K562 (cell line): ENCODE measurements around the gene RNF26. TPM values are rescaled to one million over a fixed set of nuclear protein-coding genes. Genes with fewer than 3 reads are reported as not detected.

Experiments
- ATAC-seq: fragments of 200-7000 bp; cut with Tn5 transposase; 3 replicates; pipeline ENCODE4 v1.9.1; 2020; ENCODE audit warnings: moderate library complexity
- BruUV-seq: library from RNA; stranded (reverse); fragments of 400-500 nt; replicated peaks from 2 replicates; lab custom pipeline; 2021; lab: Mats Ljungman, UMichigan
- CTCF ChIA-PET: fragments of 300-600 bp; formaldehyde crosslinking; extraction: SDS; loops from one replicate; lab custom pipeline; 2021; ENCODE audit warnings: low intra/inter-chr PET ratio; lab: Yijun Ruan, JAX
- POLR2A ChIA-PET: fragments of 300-600, 350-650 bp; sonication (Branson Sonifier 250); formaldehyde crosslinking; extraction: SDS; loops from one replicate; lab custom pipeline; 2021; ENCODE audit warnings: antibody characterized with exemption, inconsistent platforms; lab: Yijun Ruan, JAX
- DNase-seq, 4 experiments: peaks; one replicate each; pipeline versions ENCODE4 v3.0.0 to v3.0.0-alpha.2; 2011 to 2018; ENCODE audit warnings: low spot score in 3 of 4, mixed read lengths in 3 of 4; ENCODE audit errors: extremely low read depth in 1 of 4
- FAIRE-seq: peaks from 2 replicates; lab custom pipeline; 2011; peaks lifted over from hg19 to GRCh38; lab: Jason Lieb, UNC
- H2AFZ ChIP-seq: 2 replicates; pipeline ENCODE4 v1.6.0; 2011; ENCODE audit warnings: low read depth, low read length, control low read depth, inconsistent platforms
- H3K27ac ChIP-seq: fragments of 200-600 bp; 3 replicates; pipeline ENCODE4 v1.8.0; 2011; ENCODE audit warnings: low read depth, mild to moderate bottlenecking, control low read depth, inconsistent platforms, low read length, moderate library complexity, mixed read lengths; ENCODE audit errors: extremely low read depth
- H3K27me3 ChIP-seq, 2 experiments: fragments of 300-600 bp in 1 of 2; 2 replicates in 1 of 2; 3 replicates in 1 of 2; pipeline versions ENCODE4 v1.6.0 to v1.8.0; 2011; ENCODE audit warnings: inconsistent platforms in 2 of 2, low read length in 2 of 2, mild to moderate bottlenecking in 1 of 2, mixed read lengths in 1 of 2, moderate library complexity in 1 of 2; ENCODE audit not compliant: control insufficient read depth in 2 of 2, insufficient read depth in 2 of 2
- H3K36me3 ChIP-seq: fragments of 300-600 bp; 3 replicates; pipeline ENCODE4 v1.8.0; 2011; ENCODE audit warnings: mild to moderate bottlenecking, low read length, inconsistent platforms; ENCODE audit not compliant: control insufficient read depth, insufficient read depth
- H3K4me1 ChIP-seq, 2 experiments: fragments of 200-600 bp in 1 of 2; replicated peaks in 1 of 2; 2 replicates in 1 of 2; 3 replicates in 1 of 2; pipeline versions ENCODE4 v1.5.1 to v1.8.0; 2011; ENCODE audit warnings: inconsistent platforms in 2 of 2, low read length in 2 of 2, mild to moderate bottlenecking in 1 of 2, mixed read lengths in 1 of 2, moderate library complexity in 1 of 2; ENCODE audit not compliant: control insufficient read depth in 2 of 2, insufficient read depth in 2 of 2
- H3K4me2 ChIP-seq: 2 replicates; pipeline ENCODE4 v1.6.1; 2011; ENCODE audit warnings: low read length, control low read depth, inconsistent platforms, mixed read lengths; ENCODE audit not compliant: insufficient read depth
- H3K4me3 ChIP-seq: fragments of 200-600 bp; sonication (generic), shearing (Covaris generic); 2 replicates; pipeline ENCODE4 v1.5.1; 2016; ENCODE audit warnings: control low read depth, inconsistent platforms
- H3K79me2 ChIP-seq: fragments of 200-600 bp; 3 replicates; pipeline ENCODE4 v1.8.0; 2011; ENCODE audit warnings: low read length, inconsistent platforms; ENCODE audit not compliant: control insufficient read depth, insufficient read depth
- H3K9ac ChIP-seq, 2 experiments: 2 replicates each; pipeline versions ENCODE4 v1.6.0 to v1.6.1; 2011; ENCODE audit warnings: low read depth in 2 of 2, low read length in 2 of 2, control low read depth in 1 of 2, inconsistent platforms in 1 of 2, mild to moderate bottlenecking in 1 of 2, mixed read lengths in 1 of 2; ENCODE audit not compliant: insufficient read depth in 1 of 2
- H3K9me1 ChIP-seq: one replicate; pipeline ENCODE4 v1.6.0; 2011; ENCODE audit warnings: inconsistent platforms, mild to moderate bottlenecking, low read length, moderate library complexity; ENCODE audit not compliant: control insufficient read depth, insufficient read depth
- H3K9me3 ChIP-seq: replicated peaks from 2 replicates; pipeline ENCODE4 v1.5.1; 2011; ENCODE audit warnings: low read depth, low read length, inconsistent platforms; ENCODE audit not compliant: control insufficient read depth, insufficient read depth
- H4K20me1 ChIP-seq: replicated peaks from 2 replicates; pipeline ENCODE4 v1.6.1; 2011; ENCODE audit warnings: low read length, inconsistent platforms, mixed read lengths; ENCODE audit not compliant: control insufficient read depth, insufficient read depth
- ARNT ChIP-seq, 2 experiments: fragments of 450-650 bp; IDR thresholded peaks; 2 replicates each; pipeline ENCODE4 v1.6.1; 2016; ENCODE audit warnings: mild to moderate bottlenecking in 1 of 2
- JUNB ChIP-seq: fragments of 450-650 bp; formaldehyde crosslinking; conservative IDR thresholded peaks from 2 replicates; pipeline ENCODE4 v1.4.0; 2020; ENCODE audit warnings: mild to moderate bottlenecking
- LEF1 ChIP-seq: fragments of 450-650 bp; IDR thresholded peaks from 2 replicates; pipeline ENCODE4 v1.6.1; 2016; ENCODE audit warnings: mild to moderate bottlenecking
- MECOM ChIP-seq: fragments of 250-450 bp; sonication (Bioruptor Pico); IDR thresholded peaks from 2 replicates; pipeline ENCODE4 v1.8.0; 2022; ENCODE audit warnings: inconsistent platforms
- SMARCA4 ChIP-seq: fragments of 450-650 bp; IDR thresholded peaks from 2 replicates; pipeline ENCODE4 v1.6.1; 2016
- SPI1 ChIP-seq: IDR thresholded peaks from 2 replicates; pipeline ENCODE4 v1.6.1; 2011; ENCODE audit warnings: low read depth, low read length, control low read depth, borderline replicate concordance
- ZNF507 ChIP-seq: conservative IDR thresholded peaks from 2 replicates; pipeline ENCODE4 v1.6.1; 2017; ENCODE audit warnings: missing genetic modification characterization, missing compliant biosample characterization
- WGBS: fragments of 100-300 bp; shearing (Covaris generic); methylation state at CpG from one replicate; pipeline ENCODE4 v1.1.6; 2016; ENCODE audit warnings: low coverage, mixed read lengths; ENCODE audit not compliant: insufficient coverage; ENCODE audit errors: missing lambda C conversion rate; 5-methylcytosine and 5-hydroxymethylcytosine counted together
- in situ Hi-C: fragments of 300-500 bp; cut with MboI; formaldehyde crosslinking; loops from 4 replicates; pipeline ENCODE4 v1.15.0; 2018; ENCODE audit warnings: inconsistent platforms, mixed read lengths
- intact Hi-C: fragments of 100-400 bp; cut with micrococcal nuclease; formaldehyde crosslinking; loops from 2 replicates; pipeline ENCODE4 v1.14.2; 2022
- polyA plus RNA-seq, 8 experiments: library from polyadenylated mRNA; depleted of rRNA in 4 of 8; stranded (reverse) in 5 of 8; unstranded in 3 of 8; fragments of >200 nt; fragmentation: Nextera tagmentation in 2 of 8; fragmentation: Illumina TruSeq in 1 of 8; extraction: Ambion mirVana in 2 of 8; extraction: Trizol in 1 of 8; gene quantifications; 2 replicates each; pipeline versions ENCODE4 v1.2.1 to v1.2.3, GENCODE V29; 2011 to 2014; ENCODE audit warnings: inconsistent platforms in 1 of 8, missing spikeins in 1 of 8
- total RNA-seq, 7 experiments: library from RNA; depleted of rRNA in 6 of 7; stranded (reverse); fragments of >200 nt in 6 of 7; fragmentation: Illumina TruSeq in 2 of 7; extraction: Trizol in 2 of 7; gene quantifications; 2 replicates each; pipeline versions ENCODE4 v1.2.1 to v1.2.3, GENCODE V29; 2011 to 2021; ENCODE audit warnings: low replicate concordance in 1 of 7
- TF ChIP-seq, protein P1 (sequence below): fragments of 250-450 bp; sonication (Bioruptor Pico); IDR thresholded peaks from 2 replicates; pipeline ENCODE4 v1.4.0; 2020; ENCODE audit warnings: mild to moderate bottlenecking, moderate library complexity
- TF ChIP-seq, protein P2 (sequence below): sonication (generic); formaldehyde crosslinking; IDR thresholded peaks from 2 replicates; pipeline ENCODE4 v1.8.1; 2022; ENCODE audit warnings: missing genetic modification reagents
- TF ChIP-seq, protein P3 (sequence below), 2 experiments: fragments of 150-350 bp in 1 of 2; IDR thresholded peaks; 2 replicates each; pipeline ENCODE4 v1.6.1; 2012 to 2016; ENCODE audit warnings: low read depth in 2 of 2, low read length in 2 of 2, mild to moderate bottlenecking in 1 of 2, moderate library complexity in 1 of 2
- TF ChIP-seq, protein P4 (sequence below): IDR thresholded peaks from 2 replicates; pipeline ENCODE4 v1.6.1; 2016; ENCODE audit warnings: missing genetic modification characterization, missing compliant biosample characterization

RNF26 gene
- total and polyA plus RNA-seq, 9 of the 15 experiments (the other 6 are each of a cell fraction or from before 2014, with no cell fraction given) = 5.3 to 53.6 (median 12.7) TPM

DNA sequence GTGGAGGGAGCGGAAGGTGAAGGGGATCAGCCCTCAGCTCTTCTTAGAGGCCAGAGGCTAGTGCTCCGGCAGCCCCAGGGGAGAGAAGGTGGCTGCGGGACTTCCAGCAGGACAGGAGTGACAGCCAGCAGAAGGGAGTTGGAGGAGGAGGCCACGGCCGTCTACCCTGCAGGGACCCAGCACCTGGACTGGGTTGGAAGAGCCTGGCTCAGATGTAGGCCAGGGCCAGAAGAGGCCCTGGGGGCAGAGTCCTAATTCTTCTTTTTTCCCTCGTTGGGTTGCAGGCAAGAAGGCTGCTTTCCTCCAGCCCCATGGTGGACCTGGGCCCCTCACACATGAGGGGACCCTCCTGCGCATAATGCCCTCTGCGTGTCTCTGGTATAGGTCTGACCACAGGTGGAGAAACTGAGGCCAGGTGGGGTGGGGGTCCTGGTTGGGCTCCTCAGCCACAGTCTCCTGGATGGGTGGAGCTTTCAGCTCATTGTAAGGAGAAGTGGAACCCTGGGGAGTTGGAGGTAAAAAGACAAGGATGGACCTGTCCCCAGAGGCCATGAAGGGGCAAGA, 15.1 kb upstream of the RNF26 start (continued):
- TF ChIP-seq, protein P1, sequence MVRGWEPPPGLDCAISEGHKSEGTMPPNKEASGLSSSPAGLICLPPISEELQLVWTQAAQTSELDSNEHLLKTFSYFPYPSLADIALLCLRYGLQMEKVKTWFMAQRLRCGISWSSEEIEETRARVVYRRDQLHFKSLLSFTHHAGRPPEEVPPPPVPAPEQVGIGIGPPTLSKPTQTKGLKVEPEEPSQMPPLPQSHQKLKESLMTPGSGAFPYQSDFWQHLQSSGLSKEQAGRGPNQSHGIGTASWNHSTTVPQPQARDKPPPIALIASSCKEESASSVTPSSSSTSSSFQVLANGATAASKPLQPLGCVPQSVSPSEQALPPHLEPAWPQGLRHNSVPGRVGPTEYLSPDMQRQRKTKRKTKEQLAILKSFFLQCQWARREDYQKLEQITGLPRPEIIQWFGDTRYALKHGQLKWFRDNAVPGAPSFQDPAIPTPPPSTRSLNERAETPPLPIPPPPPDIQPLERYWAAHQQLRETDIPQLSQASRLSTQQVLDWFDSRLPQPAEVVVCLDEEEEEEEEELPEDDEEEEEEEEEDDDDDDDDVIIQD (CRISPR knock-in tag) = no peak
- TF ChIP-seq, all 486 proteins: peak for 21

DNA sequence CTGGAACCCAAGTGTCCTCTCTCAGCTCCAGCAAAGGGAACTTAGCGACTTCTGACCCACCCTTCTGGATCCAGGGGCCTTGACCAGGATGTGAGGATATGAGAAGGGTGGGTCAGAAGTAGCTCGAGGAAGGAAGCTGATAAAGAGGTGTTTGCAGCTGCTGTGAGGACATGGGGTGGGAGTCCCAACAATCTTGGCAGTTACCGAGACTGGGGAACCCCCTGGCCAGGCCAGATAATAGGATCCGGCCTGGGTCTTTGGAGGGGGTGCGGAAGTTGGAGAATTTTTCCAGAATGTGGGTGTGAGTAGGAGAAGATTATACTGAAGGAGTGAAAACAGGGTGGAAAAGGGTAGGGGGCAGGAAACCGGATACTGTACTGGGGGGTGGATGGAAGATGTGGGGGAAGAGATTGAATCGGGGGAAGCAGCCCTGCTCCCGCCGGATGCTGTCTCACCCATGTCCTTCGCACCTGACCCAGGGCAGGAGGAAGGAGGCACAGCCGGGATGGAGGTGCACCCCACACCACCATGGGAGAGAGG, 14.6 kb upstream of the RNF26 start:
- 3% methylated on average over 11 of the region's 11 CpGs for WGBS
- TF ChIP-seq SPI1 = peak; percentile 4; the same call in 1 of the 2 replicates
- TF ChIP-seq, protein P2, sequence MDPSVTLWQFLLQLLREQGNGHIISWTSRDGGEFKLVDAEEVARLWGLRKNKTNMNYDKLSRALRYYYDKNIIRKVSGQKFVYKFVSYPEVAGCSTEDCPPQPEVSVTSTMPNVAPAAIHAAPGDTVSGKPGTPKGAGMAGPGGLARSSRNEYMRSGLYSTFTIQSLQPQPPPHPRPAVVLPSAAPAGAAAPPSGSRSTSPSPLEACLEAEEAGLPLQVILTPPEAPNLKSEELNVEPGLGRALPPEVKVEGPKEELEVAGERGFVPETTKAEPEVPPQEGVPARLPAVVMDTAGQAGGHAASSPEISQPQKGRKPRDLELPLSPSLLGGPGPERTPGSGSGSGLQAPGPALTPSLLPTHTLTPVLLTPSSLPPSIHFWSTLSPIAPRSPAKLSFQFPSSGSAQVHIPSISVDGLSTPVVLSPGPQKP = no peak
- 0 out of 2 replicates have a peak, but pooled peaks have one; percentile 26 for TF ChIP-seq MECOM
- peak; percentile 28 to 87; a peak in 1 of 4 replicates for TF ChIP-seq ARNT (IDR thresholded peaks at IDR 0.05)
- no peak for TF ChIP-seq ZNF507 (tag)
- TF ChIP-seq, protein P3, sequence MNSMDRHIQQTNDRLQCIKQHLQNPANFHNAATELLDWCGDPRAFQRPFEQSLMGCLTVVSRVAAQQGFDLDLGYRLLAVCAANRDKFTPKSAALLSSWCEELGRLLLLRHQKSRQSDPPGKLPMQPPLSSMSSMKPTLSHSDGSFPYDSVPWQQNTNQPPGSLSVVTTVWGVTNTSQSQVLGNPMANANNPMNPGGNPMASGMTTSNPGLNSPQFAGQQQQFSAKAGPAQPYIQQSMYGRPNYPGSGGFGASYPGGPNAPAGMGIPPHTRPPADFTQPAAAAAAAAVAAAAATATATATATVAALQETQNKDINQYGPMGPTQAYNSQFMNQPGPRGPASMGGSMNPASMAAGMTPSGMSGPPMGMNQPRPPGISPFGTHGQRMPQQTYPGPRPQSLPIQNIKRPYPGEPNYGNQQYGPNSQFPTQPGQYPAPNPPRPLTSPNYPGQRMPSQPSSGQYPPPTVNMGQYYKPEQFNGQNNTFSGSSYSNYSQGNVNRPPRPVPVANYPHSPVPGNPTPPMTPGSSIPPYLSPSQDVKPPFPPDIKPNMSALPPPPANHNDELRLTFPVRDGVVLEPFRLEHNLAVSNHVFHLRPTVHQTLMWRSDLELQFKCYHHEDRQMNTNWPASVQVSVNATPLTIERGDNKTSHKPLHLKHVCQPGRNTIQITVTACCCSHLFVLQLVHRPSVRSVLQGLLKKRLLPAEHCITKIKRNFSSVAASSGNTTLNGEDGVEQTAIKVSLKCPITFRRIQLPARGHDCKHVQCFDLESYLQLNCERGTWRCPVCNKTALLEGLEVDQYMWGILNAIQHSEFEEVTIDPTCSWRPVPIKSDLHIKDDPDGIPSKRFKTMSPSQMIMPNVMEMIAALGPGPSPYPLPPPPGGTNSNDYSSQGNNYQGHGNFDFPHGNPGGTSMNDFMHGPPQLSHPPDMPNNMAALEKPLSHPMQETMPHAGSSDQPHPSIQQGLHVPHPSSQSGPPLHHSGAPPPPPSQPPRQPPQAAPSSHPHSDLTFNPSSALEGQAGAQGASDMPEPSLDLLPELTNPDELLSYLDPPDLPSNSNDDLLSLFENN (IDR thresholded peaks at IDR 0.05; ENCODE audit: low read depth in 2 of 2, low read length in 2 of 2) = peak in 1 of 2 experiments; percentile 55; a peak in 1 of 4 replicates
- peak; percentile 58; the same call in 1 of the 2 replicates for TF ChIP-seq LEF1
- TF ChIP-seq JUNB (CRISPR knock-in tag) = no peak
- TF ChIP-seq, protein P4, sequence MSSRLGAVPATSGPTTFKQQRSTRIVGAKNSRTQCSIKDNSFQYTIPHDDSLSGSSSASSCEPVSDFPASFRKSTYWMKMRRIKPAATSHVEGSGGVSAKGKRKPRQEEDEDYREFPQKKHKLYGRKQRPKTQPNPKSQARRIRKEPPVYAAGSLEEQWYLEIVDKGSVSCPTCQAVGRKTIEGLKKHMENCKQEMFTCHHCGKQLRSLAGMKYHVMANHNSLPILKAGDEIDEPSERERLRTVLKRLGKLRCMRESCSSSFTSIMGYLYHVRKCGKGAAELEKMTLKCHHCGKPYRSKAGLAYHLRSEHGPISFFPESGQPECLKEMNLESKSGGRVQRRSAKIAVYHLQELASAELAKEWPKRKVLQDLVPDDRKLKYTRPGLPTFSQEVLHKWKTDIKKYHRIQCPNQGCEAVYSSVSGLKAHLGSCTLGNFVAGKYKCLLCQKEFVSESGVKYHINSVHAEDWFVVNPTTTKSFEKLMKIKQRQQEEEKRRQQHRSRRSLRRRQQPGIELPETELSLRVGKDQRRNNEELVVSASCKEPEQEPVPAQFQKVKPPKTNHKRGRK (tag) = no peak
- TF ChIP-seq SMARCA4 = peak; percentile 74

More for the DNA sequence above, 14.6 kb upstream of the RNF26 start:
- POLR2A ChIA-PET = interaction anchor here (0.6 to 5.1 kb wide), 4 partner anchors 10 to 61 kb away, joined by 4 to 22 read pairs (median 4); partner anchors contain the start of gene USP2
- peak; percentile 74 for FAIRE-seq
- H3K27ac ChIP-seq = peak overlapping the region; percentile 93
- peaks cover 50 to 78% of the 10 kb centered on the region in 2 experiments for H3K4me1 ChIP-seq
- peak overlapping the region; percentile 65 for H2AFZ ChIP-seq
- H3K9ac ChIP-seq = peak overlapping the region; percentile 79 to 91
- H3K4me3 ChIP-seq = peak overlapping the region; percentile 48
- peak; percentile 0; the same call in 2 of the 3 replicates for ATAC-seq
- in situ Hi-C loops = no loop called here
- no peaks in the 10 kb centered on the region for H3K9me3 ChIP-seq
- no peaks in the 10 kb centered on the region for H3K9me1 ChIP-seq
- no TSS peak for BruUV-seq
- no peaks in the 10 kb centered on the region; a peak in 1 of 5 replicates for H3K27me3 ChIP-seq
- CTCF ChIA-PET = no interaction called here
- 0 out of 2 replicates have a peak, but pooled peaks cover 6% of the 10 kb centered on the region for H4K20me1 ChIP-seq
- intact Hi-C loops = loop anchor here (2.0 to 5.0 kb wide), 3 partner anchors 113 to 407 kb away; partner anchors contain the start of genes BCL9L and CBL
- H3K4me2 ChIP-seq = peak overlapping the region; percentile 92
- H3K36me3 ChIP-seq = peaks cover 4% of the 10 kb centered on the region; the same call in 2 of the 3 replicates
- DNase-seq = peak in 2 of 4 experiments; percentile 79 to 88
- peaks cover 29% of the 10 kb centered on the region; the same call in 2 of the 3 replicates for H3K79me2 ChIP-seq
